Measurements from ENCODE around the gene MYO5B.

- TF ChIP-seq CTCF (IDR thresholded peaks at IDR 0.05; ENCODE audit: borderline replicate concordance, extremely low read depth, low read length, poor library complexity, severe bottlenecking) (no peak), EZH2 (IDR thresholded peaks at IDR 0.05; ENCODE audit: borderline replicate concordance, low read depth, low read length, severe bottlenecking) (no peak)
Observed at GRCh38 chr18:50027996-50028395, 167.0 kb downstream of the MYO5B start.

Data from DND-41 (cell line).